PC-9 (cell line): ENCODE measurements around the gene TBC1D13. TPM values are rescaled to one million over a fixed set of nuclear protein-coding genes. Genes with fewer than 3 reads are reported as not detected.
"Not testable (repeated sequence)": the region's sequence is repeated elsewhere in the genome, so short reads cannot be mapped to it uniquely, and the experiment has no call there.

Experiments used
- BruUV-seq: library from RNA; stranded (reverse); fragments of 400-500 nt; replicated peaks from 2 replicates; lab custom pipeline; 2021; lab: Mats Ljungman, UMichigan
- CTCF ChIA-PET: fragments of 300-600 bp; sonication (Branson Sonifier 250); formaldehyde crosslinking; loops from one replicate; lab custom pipeline; 2022; ENCODE audit warnings: antibody characterized with exemption; lab: Charles Lee
- POLR2A ChIA-PET: fragments of 300-600 bp; sonication (Branson Sonifier 250); formaldehyde crosslinking; loops from one replicate; lab custom pipeline; 2022; ENCODE audit warnings: antibody characterized with exemption; ENCODE audit not compliant: unreplicated experiment; lab: Charles Lee
- DNase-seq, 2 experiments: peaks; one replicate each; pipeline versions ENCODE4 v3.0.0 to v3.0.0-alpha.2; 2015 to 2022; ENCODE audit warnings: mixed read lengths in 1 of 2
- H2AFZ ChIP-seq: fragments of 200-600 bp; sonication (generic); 2 replicates; pipeline ENCODE4 v1.8.1; 2017; ENCODE audit warnings: antibody characterized with exemption
- H3F3A ChIP-seq: fragments of 200-600 bp; sonication (generic); 2 replicates; pipeline ENCODE4 v1.8.1; 2017; ENCODE audit warnings: antibody characterized with exemption, mild to moderate bottlenecking, low read depth; ENCODE audit not compliant: insufficient read depth
- H3K27ac ChIP-seq: fragments of 200-600 bp; sonication (generic); 2 replicates; pipeline ENCODE4 v1.6.1; 2016; ENCODE audit warnings: mixed run types
- H3K27me3 ChIP-seq: fragments of 200-600 bp; sonication (generic); 2 replicates; pipeline ENCODE4 v1.6.1; 2016; ENCODE audit warnings: low read depth, mixed run types; ENCODE audit not compliant: insufficient read depth
- H3K36me3 ChIP-seq: fragments of 200-600 bp; sonication (generic); 2 replicates; pipeline ENCODE4 v1.6.1; 2016; ENCODE audit warnings: low read depth, mixed run types
- H3K4me1 ChIP-seq: fragments of 200-600 bp; sonication (generic); replicated peaks from 2 replicates; pipeline ENCODE4 v1.6.1; 2016; ENCODE audit warnings: mixed run types; ENCODE audit not compliant: insufficient read depth
- H3K4me2 ChIP-seq: fragments of 200-600 bp; sonication (generic); 2 replicates; pipeline ENCODE4 v1.6.1; 2017; ENCODE audit warnings: mixed run types
- H3K4me3 ChIP-seq: fragments of 200-600 bp; sonication (generic); 2 replicates; pipeline ENCODE4 v1.6.1; 2016; ENCODE audit warnings: mixed run types
- H3K79me2 ChIP-seq: fragments of 200-600 bp; sonication (generic); 2 replicates; pipeline ENCODE4 v1.6.1; 2017; ENCODE audit warnings: low read depth, mixed run types
- H3K9me2 ChIP-seq: fragments of 200-600 bp; sonication (generic); 2 replicates; pipeline ENCODE4 v1.8.1; 2017; ENCODE audit warnings: mild to moderate bottlenecking; ENCODE audit not compliant: insufficient read depth
- H3K9me3 ChIP-seq: fragments of 200-600 bp; sonication (generic); 2 replicates; pipeline ENCODE4 v1.8.1; 2016; ENCODE audit warnings: low read depth; ENCODE audit not compliant: insufficient read depth
- H4K20me1 ChIP-seq: fragments of 200-600 bp; sonication (generic); 2 replicates; pipeline ENCODE4 v1.8.1; 2017; ENCODE audit not compliant: insufficient read depth
- EZH2 ChIP-seq: fragments of 200-600 bp; sonication (generic); IDR thresholded peaks from 2 replicates; pipeline ENCODE4 v1.8.0; 2017; ENCODE audit warnings: antibody characterized with exemption, low read depth
- intact Hi-C: fragments of 100-400 bp; cut with micrococcal nuclease; formaldehyde crosslinking; loops from one replicate; pipeline ENCODE4 v1.10.0; 2022; ENCODE audit not compliant: unreplicated experiment
- total RNA-seq: library from RNA; stranded (reverse); gene quantifications from 2 replicates; pipeline ENCODE4 v1.2.3, GENCODE V29; 2021
- TF ChIP-seq, protein P1 (sequence below): fragments of 200-600 bp; sonication (generic); conservative IDR thresholded peaks from 2 replicates; pipeline ENCODE4 v1.6.1; 2017; ENCODE audit warnings: mixed run types, antibody characterized with exemption, mild to moderate bottlenecking, moderate library complexity

TBC1D13 gene
- total RNA-seq, 1 experiment from 2014 or later, result 41.9 TPM

DNA sequence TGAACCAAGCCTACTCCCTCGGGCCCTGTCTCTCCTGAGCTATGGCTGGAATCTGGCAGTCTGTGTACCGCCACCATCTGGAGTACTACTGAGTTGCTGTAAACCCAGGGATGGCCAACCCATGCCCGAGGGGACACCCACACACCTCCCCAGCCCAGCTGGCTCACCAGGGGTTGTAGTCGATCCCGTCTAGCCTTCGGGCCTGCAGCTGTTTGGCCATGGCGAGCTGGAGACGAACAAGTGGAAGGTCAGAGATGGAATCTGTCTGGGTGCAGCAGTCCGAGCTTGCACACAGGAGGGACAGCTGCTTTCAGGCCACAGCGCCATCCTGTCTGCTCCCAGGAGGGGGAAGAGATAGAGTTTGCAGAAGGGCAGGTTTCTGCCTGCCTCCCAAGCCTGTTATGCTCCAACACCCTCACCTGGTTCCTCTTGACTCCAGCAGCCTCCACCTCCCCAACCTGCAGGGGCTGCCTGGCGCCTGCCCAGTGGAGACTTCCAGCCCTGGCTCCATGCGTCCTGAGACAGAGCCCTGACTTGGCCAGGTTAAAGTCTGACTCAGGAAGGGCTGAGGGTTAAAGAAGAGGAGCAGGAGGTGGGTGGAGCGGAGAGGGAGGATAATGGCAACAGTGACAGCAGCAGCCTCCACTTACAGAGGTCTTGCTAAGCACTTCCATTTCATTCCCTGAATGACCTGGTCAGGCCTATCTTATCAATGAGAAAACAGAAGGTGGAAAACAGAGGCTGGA is 58.3 kb downstream of the TBC1D13 start:
- Histone ChIP-seq H4K20me1 (no peaks in the 10 kb centered on the region), H3K27me3 (no peaks in the 10 kb centered on the region), H3K9me3 (no peaks in the 10 kb centered on the region), H2AFZ (no peak overlapping the region), H3K36me3 (no peaks in the 10 kb centered on the region), H3K4me1 (no peaks in the 10 kb centered on the region), H3K4me3 (no peak overlapping the region), H3K4me2 (no peak overlapping the region), H3K27ac (no peak overlapping the region), H3F3A (0 out of 2 replicates have a peak, but pooled peaks cover 5% of the 10 kb centered on the region), H3K79me2 (no peaks in the 10 kb centered on the region), H3K9me2 (no peaks in the 10 kb centered on the region)
- BruUV-seq, result no TSS peak
- ChIA-PET POLR2A (interaction anchor here (0.6 kb wide), 1 partner anchor 97 kb away, joined by 10 read pairs; no protein-coding TSS in a partner anchor), CTCF (interaction anchor here (0.5 to 0.6 kb wide), 3 partner anchors 16 to 130 kb away, joined by 3 to 13 read pairs (median 10); partner anchors contain the start of gene SPOUT1)
- TF ChIP-seq, protein P1, sequence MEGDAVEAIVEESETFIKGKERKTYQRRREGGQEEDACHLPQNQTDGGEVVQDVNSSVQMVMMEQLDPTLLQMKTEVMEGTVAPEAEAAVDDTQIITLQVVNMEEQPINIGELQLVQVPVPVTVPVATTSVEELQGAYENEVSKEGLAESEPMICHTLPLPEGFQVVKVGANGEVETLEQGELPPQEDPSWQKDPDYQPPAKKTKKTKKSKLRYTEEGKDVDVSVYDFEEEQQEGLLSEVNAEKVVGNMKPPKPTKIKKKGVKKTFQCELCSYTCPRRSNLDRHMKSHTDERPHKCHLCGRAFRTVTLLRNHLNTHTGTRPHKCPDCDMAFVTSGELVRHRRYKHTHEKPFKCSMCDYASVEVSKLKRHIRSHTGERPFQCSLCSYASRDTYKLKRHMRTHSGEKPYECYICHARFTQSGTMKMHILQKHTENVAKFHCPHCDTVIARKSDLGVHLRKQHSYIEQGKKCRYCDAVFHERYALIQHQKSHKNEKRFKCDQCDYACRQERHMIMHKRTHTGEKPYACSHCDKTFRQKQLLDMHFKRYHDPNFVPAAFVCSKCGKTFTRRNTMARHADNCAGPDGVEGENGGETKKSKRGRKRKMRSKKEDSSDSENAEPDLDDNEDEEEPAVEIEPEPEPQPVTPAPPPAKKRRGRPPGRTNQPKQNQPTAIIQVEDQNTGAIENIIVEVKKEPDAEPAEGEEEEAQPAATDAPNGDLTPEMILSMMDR, result no peak
- TF ChIP-seq EZH2, result no peak
- no peak for DNase-seq
- intact Hi-C loops, result no loop called here

GRCh38 chr9:128846680-128847030 is 59.6 kb downstream of the TBC1D13 start:
- H3K4me2 ChIP-seq, result no peak overlapping the region
- no peak overlapping the region for H2AFZ ChIP-seq
- ChIA-PET CTCF (interaction anchor here (0.6 kb wide), 1 partner anchor 130 kb away, joined by 8 read pairs; no protein-coding TSS in a partner anchor), POLR2A (interaction anchor here (0.6 kb wide), 1 partner anchor 157 kb away, joined by 3 read pairs; the partner anchor contains the start of gene SET)
- DNase-seq, result no peak
- no peak overlapping the region for H3K4me3 ChIP-seq
- H3K9me2 ChIP-seq, result no peaks in the 10 kb centered on the region
- no peak for TF ChIP-seq EZH2
- TF ChIP-seq, protein P1, result no peak
- no TSS peak for BruUV-seq
- H3K4me1 ChIP-seq, result no peaks in the 10 kb centered on the region
- H3K9me3 ChIP-seq, result no peaks in the 10 kb centered on the region
- no peaks in the 10 kb centered on the region for H3F3A ChIP-seq
- no peaks in the 10 kb centered on the region for H3K36me3 ChIP-seq
- no peaks in the 10 kb centered on the region for H3K27me3 ChIP-seq
- H3K27ac ChIP-seq, result no peak overlapping the region
- H4K20me1 ChIP-seq, result no peaks in the 10 kb centered on the region
- intact Hi-C loops, result no loop called here
- H3K79me2 ChIP-seq, result no peaks in the 10 kb centered on the region

- Histone ChIP-seq H3K9me2 (no peaks in the 10 kb centered on the region), H3K27ac (no peak overlapping the region), H3K79me2 (no peaks in the 10 kb centered on the region), H3K4me2 (no peak overlapping the region), H3F3A (no peaks in the 10 kb centered on the region), H3K9me3 (no peaks in the 10 kb centered on the region), H3K27me3 (no peaks in the 10 kb centered on the region), H2AFZ (no peak overlapping the region), H3K4me1 (peaks cover 6% of the 10 kb centered on the region), H4K20me1 (no peaks in the 10 kb centered on the region; the same call in 1 of the 2 replicates), H3K36me3 (no peaks in the 10 kb centered on the region), H3K4me3 (no peak overlapping the region)
- ChIA-PET CTCF (interaction anchor here (0.7 kb wide), 1 partner anchor 775 kb away, joined by 13 read pairs; no protein-coding TSS in a partner anchor), POLR2A (no interaction called here)
- no peak for DNase-seq
- TF ChIP-seq, protein P1, result no peak
- no peak for TF ChIP-seq EZH2
- intact Hi-C loops, result no loop called here
- no TSS peak for BruUV-seq
These were observed 60.8 kb downstream of the TBC1D13 start for GRCh38 chr9:128847803-128848202.

DNA sequence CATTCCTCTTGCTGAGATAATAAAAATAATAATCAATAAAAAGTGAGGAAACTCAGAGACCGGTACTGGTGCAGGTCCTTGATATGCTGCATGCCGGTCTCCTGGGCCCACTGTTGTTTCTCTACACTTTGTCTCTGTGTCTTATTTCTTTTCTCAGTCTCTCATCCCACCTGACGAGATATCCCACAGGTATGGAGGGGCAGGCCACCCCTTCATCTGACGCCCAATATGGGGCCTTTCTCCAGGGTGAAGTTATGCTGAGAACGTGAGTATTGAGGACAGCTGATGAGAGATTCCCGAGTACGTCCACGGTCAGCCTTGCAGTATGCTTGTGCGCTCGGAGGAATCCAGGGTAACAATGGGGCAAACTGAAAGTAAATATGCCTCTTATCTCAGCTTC is 64.0 kb downstream of the TBC1D13 start:
- H3K4me2 ChIP-seq, BruUV-seq, intact Hi-C loops, H3K9me3 ChIP-seq, H2AFZ ChIP-seq, H4K20me1 ChIP-seq, H3K79me2 ChIP-seq, H3K27ac ChIP-seq, H3K27me3 ChIP-seq, DNase-seq, CTCF ChIA-PET, H3K4me3 ChIP-seq, H3K9me2 ChIP-seq, H3F3A ChIP-seq, H3K36me3 ChIP-seq, POLR2A ChIA-PET: not testable (repeated sequence)
- peaks cover 13% of the 10 kb centered on the region for H3K4me1 ChIP-seq
